GM18505 (cell line): Measurements from ENCODE around the gene SPEN.
"Not testable (repeated sequence)": the region's sequence is repeated elsewhere in the genome, so short reads cannot be mapped to it uniquely, and the experiment has no call there.

Source experiments
- ATAC-seq: cut with Tn5 transposase; IDR thresholded peaks from one replicate; pipeline ENCODE4 v1.9.1; 2021; ENCODE audit not compliant: unreplicated experiment
- POLR2A ChIP-seq: IDR thresholded peaks from 4 replicates; pipeline ENCODE4 v1.6.1; 2011; ENCODE audit warnings: borderline replicate concordance; ENCODE audit not compliant: insufficient read depth, insufficient read length; ENCODE audit errors: extremely low read depth

Gene SPEN

DNA sequence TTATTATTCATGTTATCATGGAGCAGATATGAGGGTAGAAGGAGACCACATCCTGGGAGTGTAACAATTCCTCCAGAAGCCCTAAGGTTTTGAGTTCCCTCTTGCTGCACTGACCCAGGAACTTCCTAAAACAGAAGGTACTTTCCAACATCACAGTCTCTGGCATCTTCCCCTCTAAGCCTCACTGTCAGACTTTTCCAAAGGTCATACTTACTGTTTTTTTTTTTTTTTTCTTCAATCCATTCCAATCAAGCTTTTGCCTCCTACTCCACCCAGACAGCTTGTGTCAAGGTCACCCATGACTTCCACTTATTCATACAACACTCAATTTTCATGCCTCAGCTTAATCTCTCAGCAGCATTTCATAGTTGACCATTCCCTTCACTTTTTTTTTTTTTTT, 21.7 kb upstream of the SPEN start:
- TF ChIP-seq POLR2A, result no peak
- ATAC-seq, result no peak

DNA sequence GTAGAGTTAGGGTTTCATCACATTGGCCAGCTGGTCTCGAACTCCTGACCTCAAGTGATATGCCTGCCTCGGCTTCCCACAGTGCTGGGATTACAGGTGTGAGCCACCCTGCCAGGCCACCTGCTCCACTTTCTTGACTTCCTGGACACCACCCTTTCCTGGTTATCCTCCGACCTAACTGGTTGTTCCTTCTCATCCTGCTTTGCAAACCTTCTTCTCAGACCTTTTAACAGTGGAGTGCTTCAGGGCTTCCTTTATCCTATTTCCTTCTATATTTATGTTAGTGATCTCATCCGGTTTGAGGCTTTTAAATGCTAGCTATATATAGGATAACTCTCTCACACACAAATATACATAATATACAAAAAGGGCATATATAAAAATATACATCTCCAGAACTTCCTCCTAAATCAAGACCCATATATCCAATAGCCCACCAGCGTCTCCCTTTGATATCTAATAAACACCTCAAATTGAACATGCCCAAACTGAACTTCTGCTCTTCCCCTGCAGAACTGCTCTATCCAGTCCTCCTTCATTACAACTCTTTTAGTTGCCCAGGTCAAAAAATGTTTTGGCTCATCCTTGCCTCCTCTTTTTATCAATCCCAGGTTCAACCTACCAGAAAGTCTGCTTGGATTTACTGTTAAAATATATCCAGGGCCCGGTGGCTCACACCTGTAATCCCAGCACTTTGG, 20.5 kb upstream of the SPEN start:
- ATAC-seq, result no peak
- TF ChIP-seq POLR2A, result no peak

DNA sequence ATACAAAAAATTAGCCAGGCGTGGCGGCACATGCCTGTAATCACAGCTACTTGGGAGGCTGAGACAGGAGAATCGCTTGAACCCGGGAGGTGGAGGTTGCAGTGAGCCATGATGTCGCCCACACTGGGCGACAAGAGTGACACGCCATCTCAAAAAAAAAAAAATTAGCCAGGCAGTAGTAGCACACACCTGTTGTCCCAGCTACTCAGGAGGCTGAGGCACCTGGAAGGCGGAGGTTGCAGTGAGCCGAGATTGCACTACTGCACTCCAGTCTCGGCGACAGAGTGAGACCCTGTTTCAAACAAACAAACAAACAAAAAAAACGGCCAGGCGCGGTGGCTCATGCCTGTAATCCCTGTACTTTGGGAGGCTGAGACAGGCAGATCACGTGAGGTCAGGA, 19.9 kb upstream of the SPEN start:
- not testable (repeated sequence) for ATAC-seq

DNA sequence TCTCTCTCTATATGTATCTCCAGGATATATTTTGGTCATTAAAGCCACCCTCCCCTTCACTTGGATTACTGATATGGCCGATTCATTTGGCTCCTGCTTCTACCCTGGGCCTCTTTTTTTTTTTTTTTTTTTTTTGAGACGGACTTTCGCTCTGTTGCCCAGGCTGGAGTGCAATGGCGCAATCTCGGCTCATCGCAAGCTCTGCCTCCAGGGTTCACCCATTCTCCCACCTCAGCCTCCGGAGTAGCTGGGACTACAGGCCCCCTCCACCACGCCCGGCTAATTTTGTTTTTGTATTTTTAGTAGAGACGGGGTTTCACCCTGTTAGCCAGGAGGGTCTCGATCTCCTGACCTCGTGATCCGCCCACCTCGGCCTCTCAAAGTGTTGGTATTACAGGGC, 18.6 kb upstream of the SPEN start:
- not testable (repeated sequence) for ATAC-seq

DNA sequence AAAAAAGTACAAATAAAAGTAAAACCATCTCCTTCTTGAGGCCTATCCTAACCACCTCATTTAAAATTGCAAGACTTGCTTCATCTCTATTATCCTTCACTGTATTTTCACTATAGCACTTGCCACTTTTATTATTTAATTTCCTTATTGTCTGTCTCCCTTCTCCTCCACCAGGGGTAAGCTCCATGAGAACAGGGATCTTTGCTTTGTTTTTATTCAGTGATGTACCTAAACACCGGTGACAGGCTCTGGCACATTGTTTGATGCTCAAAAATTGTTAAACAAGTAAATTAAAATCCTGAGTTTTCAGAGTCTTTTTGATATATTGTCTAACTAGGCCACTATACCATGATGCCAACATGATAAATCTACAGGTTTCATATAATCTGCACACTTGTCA, 17.2 kb upstream of the SPEN start:
- no peak for ATAC-seq
- TF ChIP-seq POLR2A, result no peak

DNA sequence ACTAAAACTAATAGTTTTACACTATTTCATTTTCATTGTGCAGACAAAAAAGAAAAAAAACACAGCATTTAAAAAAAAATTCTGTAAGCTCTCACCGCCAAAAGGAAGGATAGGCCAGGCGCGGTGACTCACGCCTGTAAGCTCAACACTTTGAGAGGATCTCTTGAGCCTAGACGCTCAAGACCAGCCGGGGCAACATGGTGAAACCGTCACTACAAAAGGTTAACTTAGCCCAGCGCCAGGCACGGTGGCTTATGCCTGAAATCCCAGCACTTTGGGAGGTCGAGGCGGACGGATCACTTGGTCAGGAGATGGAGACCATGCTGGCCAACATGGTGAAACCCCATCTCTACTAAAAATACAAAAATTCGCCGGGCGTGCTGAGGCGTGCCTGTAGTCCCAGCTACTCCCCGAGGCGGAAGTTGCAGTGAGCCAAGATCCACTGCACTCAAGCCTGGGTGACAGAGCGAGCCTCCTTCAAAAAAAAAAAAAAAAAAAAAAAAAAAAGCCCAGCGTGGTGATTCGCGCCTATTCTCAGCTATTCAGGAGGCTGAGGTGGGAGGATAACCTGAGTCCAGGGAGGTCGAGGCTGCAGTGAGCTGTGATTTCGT, 14.3 kb upstream of the SPEN start:
- TF ChIP-seq POLR2A, result no peak
- ATAC-seq, result no peak

DNA sequence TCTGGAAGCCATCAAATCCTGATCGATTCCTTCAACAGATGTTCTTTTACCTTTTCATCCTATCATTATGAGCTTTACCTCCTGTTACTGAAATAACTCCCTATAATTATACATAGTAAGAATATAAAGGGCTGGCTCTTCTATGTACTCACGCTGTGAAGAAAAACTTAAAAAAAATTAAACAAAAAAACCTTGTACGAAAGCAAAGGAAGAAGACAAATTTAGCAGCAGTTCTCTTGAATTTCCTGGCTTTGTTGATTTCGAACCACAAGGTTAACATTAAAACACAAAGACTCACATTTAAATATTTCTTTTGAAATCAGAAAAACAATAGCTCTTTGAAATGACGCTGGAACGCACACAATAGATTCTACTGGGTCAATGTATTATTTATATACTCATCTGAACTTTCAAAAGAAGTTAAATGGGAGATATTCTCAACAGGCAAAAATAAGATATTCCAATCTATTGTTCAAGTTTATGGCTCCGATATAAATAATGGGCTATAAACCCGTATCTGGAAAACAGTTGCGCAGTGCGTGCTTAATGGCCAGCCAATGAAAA, 13.6 kb upstream of the SPEN start:
- no peak for TF ChIP-seq POLR2A
- ATAC-seq, result no peak

DNA sequence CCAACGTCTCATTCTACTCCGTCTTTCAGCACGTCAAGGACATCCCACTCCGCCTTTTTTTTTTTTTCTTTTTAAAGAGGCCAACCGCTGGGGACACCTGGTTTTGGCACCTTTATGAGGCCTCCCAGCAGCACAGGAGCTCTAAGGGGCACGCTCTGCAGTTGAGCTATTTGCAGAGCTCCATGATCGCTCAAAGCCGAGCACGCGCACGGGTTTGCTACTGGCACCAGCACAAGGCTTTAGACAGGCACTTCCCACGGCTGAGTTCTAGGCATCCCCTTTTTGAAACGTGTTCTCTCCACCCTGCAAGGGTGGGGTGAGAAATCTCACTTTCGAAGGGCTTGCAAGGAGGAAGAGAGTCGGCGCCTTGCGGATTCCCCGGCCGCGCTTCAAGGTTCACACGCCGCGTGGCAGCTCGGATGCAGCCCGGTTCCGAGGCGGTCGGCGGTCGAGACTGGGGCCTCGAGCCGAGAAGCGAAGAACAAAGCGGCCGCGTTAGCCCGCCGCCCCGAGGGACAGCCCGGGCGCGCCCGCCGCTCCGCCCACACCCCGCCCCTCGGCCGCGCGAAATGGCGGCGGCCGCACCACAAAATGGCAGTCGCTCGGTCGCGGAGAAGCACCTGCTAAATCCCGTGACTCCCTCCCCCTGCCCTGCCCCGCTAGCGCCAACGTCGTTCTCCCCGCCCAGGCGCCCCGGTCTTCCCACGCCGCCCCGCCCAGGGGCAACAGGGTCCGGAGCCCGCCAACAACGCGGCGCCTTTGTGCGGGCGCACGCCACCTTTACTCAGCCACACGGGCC, 12.9 kb upstream of the SPEN start:
- TF ChIP-seq POLR2A, result peak; percentile 68
- peak; percentile 41 for ATAC-seq

DNA sequence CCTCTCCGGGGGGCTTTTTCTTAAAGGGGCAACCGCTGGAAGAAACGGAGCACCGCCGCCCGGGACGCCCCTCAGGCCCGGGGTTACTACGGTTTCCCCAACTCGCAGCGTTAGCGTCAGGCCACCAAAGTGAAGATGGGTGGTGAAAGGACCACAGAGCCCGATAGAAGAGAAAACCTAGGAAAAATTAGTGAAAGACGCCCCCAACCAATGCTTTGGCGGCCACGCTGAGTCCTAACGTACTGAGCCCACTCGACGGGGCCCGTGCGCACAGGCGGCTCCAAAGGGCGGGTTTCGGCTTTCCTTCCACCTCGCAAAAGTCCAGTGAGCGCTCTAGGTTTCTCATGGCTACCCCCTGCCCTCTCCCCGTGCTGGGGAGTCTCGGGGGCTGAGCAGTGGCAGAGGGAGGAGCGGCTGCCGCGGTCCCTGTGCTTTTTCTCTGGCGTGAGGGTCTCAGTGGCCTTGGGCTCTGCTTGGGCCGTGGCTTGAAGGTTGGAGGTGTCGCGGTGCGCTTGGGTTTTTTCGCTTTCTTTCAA, 12.2 kb upstream of the SPEN start:
- peak; percentile 7 for ATAC-seq
- TF ChIP-seq POLR2A, result no peak

DNA sequence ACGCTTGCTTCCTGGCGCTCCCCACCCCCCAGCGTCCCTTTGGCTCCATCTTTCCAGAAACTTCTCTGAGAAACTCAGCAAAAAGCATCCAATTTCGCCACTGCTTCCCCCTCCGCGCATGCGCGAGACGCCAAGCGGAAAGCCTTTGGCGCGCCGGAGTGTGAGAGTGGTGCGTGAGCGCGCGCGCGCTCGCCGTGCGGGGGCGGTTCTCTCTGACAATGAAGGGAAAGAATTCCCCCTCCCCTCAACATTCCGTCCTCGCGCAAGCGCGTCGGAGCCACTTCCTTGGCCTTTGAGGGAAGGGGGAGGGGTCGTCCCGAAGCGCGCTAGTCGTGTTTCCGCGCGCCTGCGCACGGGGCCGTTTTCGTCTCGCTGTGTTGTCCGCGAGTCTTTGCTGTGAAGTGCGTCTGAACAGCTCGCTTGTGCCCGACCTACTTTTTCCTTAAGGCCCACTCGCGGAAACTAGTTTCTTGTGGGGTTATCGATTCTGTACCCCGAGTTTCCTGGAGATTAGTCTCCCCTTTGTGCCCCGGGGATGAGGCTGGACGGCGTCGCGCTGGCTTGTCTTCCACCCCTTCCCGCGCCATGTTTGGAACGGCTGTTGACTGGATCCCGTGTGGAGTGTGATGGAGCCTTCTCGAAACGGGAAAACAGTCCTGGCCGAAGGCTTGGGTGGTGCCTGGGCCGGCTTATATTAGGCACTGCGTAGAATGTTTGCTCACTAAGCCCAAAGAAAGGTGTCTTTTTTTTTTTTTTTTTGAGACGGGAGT, 11.6 kb upstream of the SPEN start:
- peak; percentile 47 for ATAC-seq
- TF ChIP-seq POLR2A, result peak; percentile 79

DNA sequence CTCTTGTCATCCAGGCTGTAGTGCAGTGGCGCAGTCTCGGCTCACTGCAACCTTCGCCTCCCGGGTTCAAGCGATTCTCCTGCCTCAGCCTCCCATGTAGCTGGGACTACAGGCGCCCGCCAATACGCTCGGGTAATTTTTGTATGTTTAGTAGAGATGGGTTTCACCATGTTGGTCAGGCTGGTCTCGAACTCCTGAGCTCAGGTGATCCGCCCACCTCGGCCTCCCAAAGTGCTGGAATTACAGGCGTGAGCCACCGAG, 11.1 kb upstream of the SPEN start:
- not testable (repeated sequence) for ATAC-seq

DNA sequence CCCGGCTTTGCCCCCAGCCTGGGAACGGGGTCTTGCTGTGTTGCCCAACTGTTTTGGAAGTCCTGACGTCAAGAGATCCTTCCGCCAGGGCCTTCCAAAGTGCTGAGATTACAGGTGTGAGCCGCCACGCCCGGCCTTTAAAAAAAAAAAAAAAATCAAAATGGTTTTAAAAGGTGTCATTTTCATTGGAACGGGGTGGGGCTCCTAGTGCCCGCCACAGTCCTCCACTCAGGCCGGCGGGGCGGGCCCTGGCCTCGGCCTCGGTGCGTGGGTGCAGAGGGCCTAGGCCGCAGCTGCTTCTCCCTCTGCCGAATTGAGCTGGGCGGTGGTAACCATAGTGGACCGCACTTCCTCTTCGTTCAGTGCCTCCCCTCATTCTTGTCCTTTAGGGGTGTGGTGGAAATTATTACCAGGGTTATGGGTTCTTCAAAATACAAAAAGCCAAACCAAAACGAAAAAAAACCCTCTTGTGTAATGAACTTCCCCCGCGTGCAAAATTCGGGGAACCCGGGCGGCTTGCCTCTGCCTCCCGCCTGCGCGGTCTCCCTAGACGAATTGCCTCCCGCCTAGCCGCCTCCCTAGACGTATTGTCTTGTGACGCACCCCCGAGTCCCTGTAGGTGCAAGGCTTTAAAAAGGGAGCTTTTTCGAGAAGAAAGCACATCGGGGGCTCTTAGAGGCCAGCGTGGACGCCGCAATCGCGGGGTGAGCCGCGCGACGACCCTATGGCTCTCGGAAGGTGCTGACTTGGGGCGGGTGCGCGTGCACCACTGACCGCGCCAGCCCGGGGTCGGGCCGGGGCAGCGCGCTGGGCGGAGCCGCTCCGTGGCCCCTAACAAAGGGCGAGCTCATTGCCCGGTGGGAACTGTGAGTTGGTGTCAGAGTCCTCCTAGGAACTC, 10.5 kb upstream of the SPEN start:
- no peak for ATAC-seq

More for the DNA sequence above, 10.5 kb upstream of the SPEN start:
- peak; percentile 50 for TF ChIP-seq POLR2A
